RCC 7860 (cell line): ENCODE results near the gene NPAS3.

Experiments used
- DNase-seq: peaks from one replicate; pipeline ENCODE4 v3.0.0-alpha.2; 2015; ENCODE audit warnings: low spot score
- FAIRE-seq: peaks from 2 replicates; lab custom pipeline; 2012; peaks lifted over from hg19 to GRCh38; lab: Jason Lieb, UNC

NPAS3 gene

GRCh38 chr14:32938719-32939253 is at the start of gene NPAS3:
NPAS3 (plus strand) TSS chr14:32938879.
- no peak for FAIRE-seq
- DNase-seq = no peak

GRCh38 chr14:32896979-32897697 is 41.5 kb upstream of the NPAS3 start:
- DNase-seq (no peak), FAIRE-seq (no peak)

GRCh38 chr14:32897698-32898064 is 41.0 kb upstream of the NPAS3 start:
- no peak for FAIRE-seq
- no peak for DNase-seq

GRCh38 chr14:32898876-32899275 is 39.8 kb upstream of the NPAS3 start:
- FAIRE-seq (no peak), DNase-seq (no peak)

- no peak for FAIRE-seq
- DNase-seq = no peak
These were observed 38.1 kb upstream of the NPAS3 start for GRCh38 chr14:32900547-32900946.

- DNase-seq (no peak), FAIRE-seq (no peak)
These were observed 33.7 kb upstream of the NPAS3 start for GRCh38 chr14:32905013-32905412.

- DNase-seq = no peak
- FAIRE-seq = no peak
These were observed 32.0 kb upstream of the NPAS3 start for GRCh38 chr14:32906672-32907071.

- FAIRE-seq (no peak), DNase-seq (no peak)
These were observed 30.2 kb upstream of the NPAS3 start for GRCh38 chr14:32908196-32909084.

GRCh38 chr14:32913725-32914124 is 25.0 kb upstream of the NPAS3 start:
- FAIRE-seq = no peak
- no peak for DNase-seq

- DNase-seq = no peak
- FAIRE-seq = no peak
These were observed 24.3 kb upstream of the NPAS3 start for GRCh38 chr14:32914391-32914790.

- FAIRE-seq (no peak), DNase-seq (no peak)
These were observed 17.9 kb upstream of the NPAS3 start for GRCh38 chr14:32920696-32921276.

- no peak for FAIRE-seq
- DNase-seq = no peak
These were observed 13.2 kb upstream of the NPAS3 start for GRCh38 chr14:32925439-32925838.

GRCh38 chr14:32932302-32932913 is 6.3 kb upstream of the NPAS3 start:
- DNase-seq (no peak), FAIRE-seq (no peak)

- DNase-seq (no peak), FAIRE-seq (no peak)
These were observed 5.6 kb upstream of the NPAS3 start for GRCh38 chr14:32932914-32933628.

GRCh38 chr14:32933629-32934072 is 5.0 kb upstream of the NPAS3 start:
- FAIRE-seq (no peak), DNase-seq (no peak)

GRCh38 chr14:32934073-32934880 is 4.4 kb upstream of the NPAS3 start:
- FAIRE-seq (no peak), DNase-seq (no peak)

GRCh38 chr14:32934881-32935633 is 3.6 kb upstream of the NPAS3 start:
- FAIRE-seq (no peak), DNase-seq (no peak)

GRCh38 chr14:32939254-32940065 is 781 bp downstream of the NPAS3 start:
- DNase-seq = no peak

More at GRCh38 chr14:32939254-32940065, 781 bp downstream of the NPAS3 start:
- FAIRE-seq = no peak
